Natural killer cell (primary cell): Measurements from ENCODE around the gene NLGN2. TPM values are rescaled to one million over a fixed set of nuclear protein-coding genes. Genes with fewer than 3 reads are reported as not detected.
A peak's percentile ranks its signal among the peaks of the same experiment; 100 is the strongest.

Experiments
- ATAC-seq, 3 donors: fragments of 150-1000 bp in 2 of 3; fragments of 200-7000 bp in 1 of 3; cut with Tn5 transposase; 1 replicate in 1 of 3; 2 replicates in 2 of 3; pipeline ENCODE4 v1.10.0; 2021; ENCODE audit warnings: mild to moderate bottlenecking in 2 of 3, moderate library complexity in 2 of 3
- DNase-seq, 2 donors: peaks; one replicate each; pipeline versions ENCODE4 v3.0.0 to v3.0.0-alpha.2; 2013 to 2021; ENCODE audit warnings: mixed read lengths in 1 of 2
- H3K27ac ChIP-seq: one replicate; pipeline ENCODE4 v1.5.1; 2013; ENCODE audit warnings: mild to moderate bottlenecking, low read length
- H3K27me3 ChIP-seq: one replicate; pipeline ENCODE4 v1.6.1; 2013; ENCODE audit warnings: low read length; ENCODE audit not compliant: control insufficient read depth, insufficient read depth
- H3K36me3 ChIP-seq: one replicate; pipeline ENCODE4 v1.6.1; 2013; ENCODE audit warnings: low read length; ENCODE audit not compliant: control insufficient read depth, insufficient read depth
- H3K4me1 ChIP-seq: one replicate; pipeline ENCODE4 v1.6.1; 2013; ENCODE audit warnings: low read length; ENCODE audit not compliant: control insufficient read depth, insufficient read depth
- H3K4me3 ChIP-seq: one replicate; pipeline ENCODE4 v1.5.1; 2013; ENCODE audit warnings: low read length
- H3K9me3 ChIP-seq: one replicate; pipeline ENCODE4 v1.6.1; 2013; ENCODE audit warnings: low read length; ENCODE audit not compliant: control insufficient read depth, insufficient read depth
- H3K27ac Mint-ChIP-seq, 2 donors: one replicate each; pipeline ENCODE4 v1.8.0; 2022; ENCODE audit warnings: mild to moderate bottlenecking in 2 of 2, mixed read lengths in 2 of 2, moderate library complexity in 1 of 2
- H3K27me3 Mint-ChIP-seq, 2 donors: one replicate each; pipeline ENCODE4 v1.8.0; 2022; ENCODE audit warnings: low read depth in 2 of 2, mixed read lengths in 2 of 2
- H3K36me3 Mint-ChIP-seq: one replicate; pipeline ENCODE4 v1.8.0; 2022; ENCODE audit warnings: mixed read lengths
- H3K4me1 Mint-ChIP-seq, 2 donors: one replicate each; pipeline ENCODE4 v1.8.0; 2022; ENCODE audit warnings: mixed read lengths in 2 of 2
- H3K4me3 Mint-ChIP-seq: one replicate; pipeline ENCODE4 v1.8.0; 2022; ENCODE audit warnings: mild to moderate bottlenecking, moderate library complexity, mixed read lengths
- H3K9me3 Mint-ChIP-seq, 2 donors: one replicate each; pipeline ENCODE4 v1.8.0; 2022; ENCODE audit warnings: mixed read lengths in 2 of 2
- WGBS: methylation state at CpG from one replicate; pipeline ENCODE4 v1.1.7; 2013; ENCODE audit warnings: missing lambda C conversion rate; ENCODE audit not compliant: insufficient coverage; 5-methylcytosine and 5-hydroxymethylcytosine counted together
- intact Hi-C: fragments of 100-400 bp; cut with micrococcal nuclease; formaldehyde crosslinking; loops from one replicate; pipeline ENCODE4 v1.14.2; 2022
- total RNA-seq, 4 donors: library from RNA; stranded (reverse); fragments of 120-200 nt in 1 of 4; gene quantifications; one replicate each; pipeline versions ENCODE4 v1.2.3 to v1.2.4, GENCODE V29; 2013 to 2022
- TF ChIP-seq, protein P1 (sequence below): fragments of 200-600 bp; IDR thresholded peaks from one replicate; pipeline ENCODE4 v1.8.0; 2022; ENCODE audit warnings: antibody characterized with exemption

The NLGN2 gene
- total RNA-seq, 3 donors from 2014 or later (not counting 1 experiment from before 2014, with no cell fraction given) = 2.8 to 3.4 (median 3.1) TPM

DNA sequence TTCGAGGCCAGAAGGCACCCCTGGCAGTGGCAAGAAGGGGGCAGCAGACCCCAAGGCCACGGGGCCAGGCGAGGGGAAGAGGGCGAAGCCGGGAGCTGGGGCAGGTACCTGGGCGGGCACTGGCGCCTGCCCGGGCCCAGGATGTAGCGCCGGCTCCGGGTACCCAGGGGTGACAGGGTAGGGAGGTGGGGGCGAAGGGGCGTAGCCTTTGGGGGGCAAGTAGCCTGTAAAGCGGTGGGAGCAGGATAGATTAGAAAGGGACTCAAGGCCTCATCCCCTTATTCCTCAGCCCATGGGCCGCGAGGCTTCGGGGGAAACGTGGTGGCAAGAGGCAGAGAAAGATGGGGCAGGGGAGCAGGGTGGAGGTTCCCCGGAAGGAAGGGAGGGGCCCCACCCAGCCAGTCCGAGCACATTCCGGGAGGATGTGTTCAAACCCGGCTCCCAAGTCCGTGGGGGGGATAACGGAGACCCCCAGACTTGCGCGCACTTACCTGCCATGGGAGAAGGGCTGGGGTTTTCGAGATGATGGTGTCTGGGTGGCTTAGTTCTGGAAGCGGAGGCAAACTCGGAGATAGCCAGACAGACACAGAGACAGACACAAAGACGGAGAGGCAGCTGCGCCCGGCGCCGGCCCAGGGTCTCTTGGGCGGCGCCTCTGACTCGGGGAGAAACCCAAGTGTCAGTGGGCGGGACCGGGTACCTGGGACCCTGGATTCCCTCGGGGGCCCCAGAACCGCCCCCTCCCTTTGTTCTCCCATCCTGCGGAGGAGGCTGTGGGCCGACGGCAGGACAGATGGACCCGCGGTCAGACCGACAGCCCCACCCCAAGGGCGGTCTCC is 13.8 kb upstream of the NLGN2 start:
- Mint-ChIP-seq H3K4me3 (peak overlapping the region; percentile 95), H3K4me1 (peaks cover 9 to 20% of the 10 kb centered on the region in 2 donors), H3K27me3 (no peaks in the 10 kb centered on the region), H3K36me3 (no peaks in the 10 kb centered on the region), H3K27ac (peak overlapping the region; percentile 91), H3K9me3 (no peaks in the 10 kb centered on the region)
- 6% methylated on average over 48 of the region's 48 CpGs for WGBS
- intact Hi-C loops = loop anchor here (1.0 kb wide), 1 partner anchor 10 kb away; the partner anchor contains the start of gene TMEM256
- Histone ChIP-seq H3K36me3 (peaks cover 37% of the 10 kb centered on the region), H3K27ac (peak overlapping the region; percentile 64), H3K9me3 (no peaks in the 10 kb centered on the region), H3K27me3 (no peaks in the 10 kb centered on the region), H3K4me3 (peak overlapping the region; percentile 93), H3K4me1 (peaks cover 20% of the 10 kb centered on the region)
- ATAC-seq (peak; percentile 68 to 75 (median 69)), DNase-seq (peak in 1 of 2 donors; percentile 87)
- TF ChIP-seq, protein P1, sequence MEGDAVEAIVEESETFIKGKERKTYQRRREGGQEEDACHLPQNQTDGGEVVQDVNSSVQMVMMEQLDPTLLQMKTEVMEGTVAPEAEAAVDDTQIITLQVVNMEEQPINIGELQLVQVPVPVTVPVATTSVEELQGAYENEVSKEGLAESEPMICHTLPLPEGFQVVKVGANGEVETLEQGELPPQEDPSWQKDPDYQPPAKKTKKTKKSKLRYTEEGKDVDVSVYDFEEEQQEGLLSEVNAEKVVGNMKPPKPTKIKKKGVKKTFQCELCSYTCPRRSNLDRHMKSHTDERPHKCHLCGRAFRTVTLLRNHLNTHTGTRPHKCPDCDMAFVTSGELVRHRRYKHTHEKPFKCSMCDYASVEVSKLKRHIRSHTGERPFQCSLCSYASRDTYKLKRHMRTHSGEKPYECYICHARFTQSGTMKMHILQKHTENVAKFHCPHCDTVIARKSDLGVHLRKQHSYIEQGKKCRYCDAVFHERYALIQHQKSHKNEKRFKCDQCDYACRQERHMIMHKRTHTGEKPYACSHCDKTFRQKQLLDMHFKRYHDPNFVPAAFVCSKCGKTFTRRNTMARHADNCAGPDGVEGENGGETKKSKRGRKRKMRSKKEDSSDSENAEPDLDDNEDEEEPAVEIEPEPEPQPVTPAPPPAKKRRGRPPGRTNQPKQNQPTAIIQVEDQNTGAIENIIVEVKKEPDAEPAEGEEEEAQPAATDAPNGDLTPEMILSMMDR = no peak

DNA sequence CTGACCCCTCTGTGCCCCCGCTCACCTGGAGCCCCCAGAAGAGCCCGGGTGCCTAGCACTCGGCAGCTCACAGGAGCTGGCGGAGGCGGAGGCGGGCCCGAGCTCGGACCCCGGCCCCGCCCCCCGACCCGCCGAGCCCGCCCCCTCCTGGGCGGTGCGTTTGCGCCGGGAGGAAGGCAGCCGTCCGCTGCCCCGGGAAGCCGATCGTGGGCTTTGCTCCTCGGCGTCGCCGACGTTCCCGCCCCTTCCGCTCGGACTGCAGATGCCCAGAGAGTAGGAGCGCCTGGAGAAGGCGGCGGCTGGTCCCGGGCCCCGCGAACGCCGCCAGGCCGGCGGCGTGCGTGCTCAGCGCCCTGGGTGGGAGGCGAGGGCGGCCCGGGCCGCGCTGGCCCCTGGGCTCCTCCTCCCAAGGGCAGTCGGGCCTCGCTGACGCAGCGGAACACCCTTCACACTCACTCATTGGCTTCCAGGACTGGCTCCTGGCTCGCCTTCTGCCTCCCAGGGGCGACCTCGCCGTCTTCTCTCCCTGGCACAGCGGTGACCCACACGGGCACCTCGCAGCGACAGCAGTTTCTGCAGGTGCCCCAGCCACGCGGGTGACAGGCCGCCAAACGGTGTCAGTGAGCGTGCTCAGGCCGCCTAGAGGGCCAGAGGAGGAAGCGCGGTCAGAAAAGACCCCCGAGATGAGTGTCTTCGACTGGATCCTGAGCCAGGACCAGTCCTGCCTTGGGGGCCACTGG is 13.0 kb upstream of the NLGN2 start, which contains the start of gene PLSCR3:
PLSCR3 (minus strand) TSS at position 74 of the 740 bp plus-strand sequence. CDS start 415 bp downstream, outside the sequence.
- Mint-ChIP-seq H3K4me1 (peaks cover 9 to 20% of the 10 kb centered on the region in 2 donors), H3K27ac (peak within 1 kb of the TSS; percentile 91), H3K27me3 (no peaks in the 10 kb centered on the region), H3K36me3 (no peaks in the 10 kb centered on the region), H3K4me3 (peak within 1 kb of the TSS; percentile 96), H3K9me3 (no peaks in the 10 kb centered on the region)
- H3K4me1 ChIP-seq = peaks cover 20% of the 10 kb centered on the region
- peak; percentile 88 to 96 (median 89) for ATAC-seq
- TF ChIP-seq, protein P1 = no peak
- H3K36me3 ChIP-seq = peaks cover 29% of the 10 kb centered on the region
- peak within 1 kb of the TSS; percentile 93 for H3K4me3 ChIP-seq
- DNase-seq = peak; percentile 86 to 88
- no peaks in the 10 kb centered on the region for H3K27me3 ChIP-seq
- under 1% methylated on average over 71 of the region's 71 CpGs for WGBS
- no peaks in the 10 kb centered on the region for H3K9me3 ChIP-seq
- peak within 1 kb of the TSS; percentile 76 for H3K27ac ChIP-seq
- intact Hi-C loops = loop anchor here (1.0 kb wide), 1 partner anchor 10 kb away; the partner anchor contains the start of gene TMEM256

DNA sequence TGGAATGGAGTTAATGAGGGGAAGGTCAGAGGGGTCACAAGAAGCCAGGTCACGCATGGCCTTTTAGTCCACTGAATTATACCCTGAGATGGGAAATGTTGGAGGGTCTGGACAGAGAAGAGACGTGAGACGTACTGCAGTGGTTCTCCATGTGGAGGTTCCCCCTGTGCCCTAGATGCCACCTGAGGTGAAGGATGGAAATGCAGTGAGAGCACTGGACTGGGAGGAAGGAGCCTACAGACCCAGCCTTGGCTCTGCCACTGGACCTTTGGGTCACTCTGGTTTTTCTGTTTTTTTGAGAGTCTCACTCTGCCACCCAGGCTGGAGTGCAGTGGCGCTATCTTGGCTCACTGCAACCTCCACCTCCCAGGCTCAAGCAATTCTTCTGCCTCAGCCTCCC is 11.5 kb upstream of the NLGN2 start:
- ATAC-seq = no peak
- no peaks in the 10 kb centered on the region for H3K27me3 ChIP-seq
- 96% methylated on average over 4 of the region's 4 CpGs for WGBS
- intact Hi-C loops = no loop called here
- Mint-ChIP-seq H3K4me1 (peaks cover 9 to 15% of the 10 kb centered on the region in 2 donors), H3K27ac (no peak overlapping the region), H3K9me3 (no peaks in the 10 kb centered on the region), H3K27me3 (no peaks in the 10 kb centered on the region), H3K36me3 (no peaks in the 10 kb centered on the region), H3K4me3 (no peak overlapping the region)
- no peaks in the 10 kb centered on the region for H3K9me3 ChIP-seq
- H3K27ac ChIP-seq = no peak overlapping the region
- peaks cover 20% of the 10 kb centered on the region for H3K4me1 ChIP-seq
- peaks cover 15% of the 10 kb centered on the region for H3K36me3 ChIP-seq
- no peak for DNase-seq
- no peak overlapping the region for H3K4me3 ChIP-seq
- TF ChIP-seq, protein P1 = no peak
